H1 (cell line): ENCODE results near the gene BLVRA. TPM values are rescaled to one million over a fixed set of nuclear protein-coding genes. Genes with fewer than 3 reads are reported as not detected.

ENCODE experiments used
- BACH1 ChIP-seq: IDR thresholded peaks from 2 replicates; pipeline ENCODE4 v1.6.1; 2012; ENCODE audit warnings: low read length, improper control_type of control experiment
- CEBPB ChIP-seq: IDR thresholded peaks from 2 replicates; pipeline ENCODE4 v1.6.1; 2012; ENCODE audit warnings: low read depth, low read length
- CTBP2 ChIP-seq: IDR thresholded peaks from 2 replicates; pipeline ENCODE4 v1.7.0; 2011; ENCODE audit warnings: borderline replicate concordance, mild to moderate bottlenecking, moderate library complexity, mixed read lengths, low read length; ENCODE audit not compliant: insufficient read depth, insufficient read length
- EP300 ChIP-seq, 2 experiments: IDR thresholded peaks; 1 replicate in 1 of 2; 2 replicates in 1 of 2; pipeline ENCODE4 v1.6.1; 2011 to 2012; ENCODE audit warnings: low read depth in 2 of 2, low read length in 2 of 2, mild to moderate bottlenecking in 2 of 2, borderline replicate concordance in 1 of 2, inconsistent platforms in 1 of 2, moderate library complexity in 1 of 2
- PHF8 ChIP-seq: fragments of 200-600 bp; sonication (generic); conservative IDR thresholded peaks from 2 replicates; pipeline ENCODE4 v1.7.1; 2012; ENCODE audit warnings: low read depth, mild to moderate bottlenecking, inconsistent platforms, low read length, moderate library complexity
- RXRA ChIP-seq: IDR thresholded peaks from 2 replicates; pipeline ENCODE4 v1.6.1; 2011; ENCODE audit warnings: low read depth, mild to moderate bottlenecking, low read length, moderate library complexity; ENCODE audit not compliant: insufficient read depth
- SP1 ChIP-seq: IDR thresholded peaks from 2 replicates; pipeline ENCODE4 v1.6.1; 2011; ENCODE audit warnings: low read depth, low read length
- TAF7 ChIP-seq: optimal IDR thresholded peaks from 2 replicates; pipeline ENCODE3; 2011; ENCODE audit warnings: low read depth, mild to moderate bottlenecking, inconsistent platforms, low read length, moderate library complexity, borderline replicate concordance
- polyA plus RNA-seq, 7 experiments: library from polyadenylated mRNA; depleted of rRNA in 3 of 7; stranded (reverse) in 5 of 7; unstranded in 2 of 7; fragments of >200 nt in 5 of 7; fragments of 200-250 nt in 2 of 7; gene quantifications; 1 replicate in 5 of 7; 2 replicates in 1 of 7; 4 replicates in 1 of 7; pipeline versions ENCODE4 v1.2.1 to v1.2.3, GENCODE V29; 2011 to 2013; ENCODE audit warnings: missing spikeins in 2 of 7, mixed read lengths in 2 of 7
- total RNA-seq: library from RNA; stranded (reverse); fragmentation: NEBNext Ultra II Directional; extraction: Animal tissue kit (Norgen Biotek cat#: 25700); gene quantifications from 2 replicates; pipeline ENCODE4 v1.2.1, GENCODE V29; 2021

The BLVRA gene
- total and polyA plus RNA-seq, 2 of the 8 experiments (the other 6 are each of a cell fraction or from before 2014, with no cell fraction given) = 16.1 to 37.1 TPM

DNA sequence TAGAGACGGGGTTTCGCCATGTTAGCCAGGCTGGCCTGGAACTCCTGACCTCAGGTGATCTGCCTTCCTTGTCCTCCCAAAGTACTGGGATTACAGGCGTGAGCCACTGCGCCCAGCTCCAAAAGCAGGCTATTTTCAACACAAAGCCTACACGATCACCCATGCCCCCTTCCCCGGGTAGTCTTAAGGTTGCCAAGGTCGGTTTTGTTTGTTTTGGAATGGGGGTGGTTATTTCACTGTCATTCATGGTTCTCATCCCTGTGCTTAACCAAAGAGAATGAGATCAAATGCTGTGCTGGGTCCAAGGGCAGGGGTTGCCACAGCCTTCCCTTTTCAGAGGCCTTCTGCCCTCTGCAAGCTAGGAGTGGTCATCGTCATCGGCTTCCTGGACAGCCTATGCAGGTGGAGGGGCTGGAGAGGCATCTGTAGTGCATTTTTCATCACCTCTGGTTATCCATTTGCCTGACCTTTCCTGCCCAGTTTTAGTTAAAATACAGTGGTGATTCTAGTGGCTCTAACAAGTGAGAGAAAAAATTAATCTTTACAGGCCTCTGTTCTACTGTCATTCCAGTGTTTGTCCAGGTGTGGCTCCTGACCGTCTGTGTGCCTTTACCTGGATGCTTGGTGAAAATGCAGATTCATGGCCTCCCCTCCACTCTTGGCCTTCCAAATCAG is 11.4 kb downstream of the BLVRA start (continued):
- TF ChIP-seq CTBP2 = no peak
- no peak for TF ChIP-seq BACH1
- TF ChIP-seq SP1 = no peak
- no peak for TF ChIP-seq EP300 (IDR thresholded peaks at IDR 0.05; ENCODE audit: borderline replicate concordance in 1 of 2, low read depth in 2 of 2, low read length in 2 of 2)
- no peak for TF ChIP-seq TAF7
- no peak for TF ChIP-seq RXRA
- TF ChIP-seq PHF8 = no peak
- TF ChIP-seq CEBPB = no peak
